Heart left ventricle (tissue), 16 donors: ENCODE data around the gene DEGS2. TPM values are rescaled to one million over a fixed set of nuclear protein-coding genes. Genes with fewer than 3 reads are reported as not detected.

Source experiments
- ATAC-seq, 4 donors: fragments of 200-7000 bp; cut with Tn5 transposase; one replicate each; pipeline ENCODE4 v1.9.1; 2020 to 2022; ENCODE audit warnings: moderate library complexity in 4 of 4, mild to moderate bottlenecking in 3 of 4, moderate number of reproducible peaks in 1 of 4
- DNase-seq, 5 donors: peaks; one replicate each; pipeline ENCODE4 v3.0.0-alpha.2; 2020
- H3K27ac ChIP-seq, 12 donors: fragments of 200-600 bp; sonication (generic) in 4 of 12; one replicate each; pipeline versions ENCODE4 v1.5.0 to v1.8.0; 2016 to 2022; ENCODE audit warnings: mild to moderate bottlenecking in 2 of 12
- H3K27me3 ChIP-seq, 9 donors: fragments of 200-600 bp; sonication (generic) in 2 of 9; one replicate each; pipeline versions ENCODE4 v1.5.1 to v1.8.0; 2016 to 2022; ENCODE audit warnings: mild to moderate bottlenecking in 3 of 9
- H3K36me3 ChIP-seq, 9 donors: fragments of 200-600 bp; sonication (generic) in 2 of 9; one replicate each; pipeline versions ENCODE4 v1.5.0 to v1.8.0; 2018 to 2022; ENCODE audit warnings: mild to moderate bottlenecking in 2 of 9
- H3K4me1 ChIP-seq, 12 donors: fragments of 200-600 bp; sonication (generic) in 4 of 12; one replicate each; pipeline versions ENCODE4 v1.5.0 to v1.8.0; 2016 to 2022; ENCODE audit warnings: mild to moderate bottlenecking in 3 of 12
- H3K4me3 ChIP-seq, 12 donors: fragments of 200-600 bp; sonication (generic) in 4 of 12; one replicate each; pipeline versions ENCODE4 v1.5.0 to v1.8.0; 2017 to 2022; ENCODE audit warnings: mild to moderate bottlenecking in 9 of 12, moderate library complexity in 4 of 12
- H3K9me3 ChIP-seq, 12 donors: fragments of 200-600 bp; sonication (generic) in 4 of 12; one replicate each; pipeline versions ENCODE4 v1.5.0 to v1.8.0; 2016 to 2022; ENCODE audit warnings: mild to moderate bottlenecking in 1 of 12
- POLR2A ChIP-seq, 2 donors: fragments of 450-650 bp; IDR thresholded peaks; one replicate each; pipeline ENCODE4 v1.6.1; 2017; ENCODE audit warnings: antibody characterized with exemption in 2 of 2, mild to moderate bottlenecking in 2 of 2, moderate library complexity in 2 of 2
- WGBS, 4 donors: extraction: QIAGEN DNeasy Blood & Tissue Kit in 2 of 4; methylation state at CpG; one replicate each; pipeline versions ENCODE4 v1.1.5 to v1.1.7; 2013 to 2018; 5-methylcytosine and 5-hydroxymethylcytosine counted together
- intact Hi-C, 10 donors: fragments of 100-400 bp; cut with DNase I; formaldehyde crosslinking; loops; one replicate each; pipeline versions ENCODE4 v1.11.1 to v1.14.2; 2022
- polyA plus RNA-seq, 2 donors: library from polyadenylated mRNA; stranded (reverse); fragments of 200-250 nt; gene quantifications; one replicate each; pipeline ENCODE4 v1.2.3, GENCODE V29; 2013
- total RNA-seq, 9 donors: library from RNA; depleted of rRNA in 2 of 9; stranded (reverse); fragments of >200 nt in 2 of 9; fragmentation: NEBNext Ultra II Directional in 3 of 9; extraction: Animal tissue kit (Norgen Biotek cat#: 25700) in 3 of 9; gene quantifications; one replicate each; pipeline versions ENCODE4 v1.1.0 to v1.2.4, GENCODE V29; 2016 to 2023
- TF ChIP-seq, protein P1 (sequence below), 12 donors: fragments of 200-600 bp; sonication (generic) in 4 of 12; IDR thresholded peaks; one replicate each; pipeline versions ENCODE4 v1.5.0 to v1.8.0; 2018 to 2022; ENCODE audit warnings: antibody characterized with exemption in 12 of 12, mild to moderate bottlenecking in 5 of 12
- donor health status: ischemic (EF 13 %, LVEDD 7.1; RV severe dilation, severe dysfunction).
- donor health status: healthy with polysubstance abuse.
- donor health status: DM: no; HTN: yes; CAD: no.
- donor health status: DM: no; HTN: no; CAD: no.
- donor health status: ischemic (EF 25% LVEDD 6.9; RV normal size, moderate dysfunction).
- donor health status: ischemic (EF 25% LVEDD 5.7; RV mildly dilated, moderate dysfunction).
- donor health status: healthy.
- donor health status: DM: yes; HTN: yes; CAD: no.
- donor health status: ischemic (EF 35%, LVEDD 5.7; RV mildly dilated, moderate dysfunction).
- donor health status: nonischemic (EF 11% LVEDD 7.7; RV severe dilation, severe dysfunction).
- donor health status: DM: yes; HTN: yes; CAD: no.
- donor health status: PGD.
- donor health status: ischemic (EF 29% LVEDD 5.4; RV normal size, mild dysfunction).
- donor health status: nonischemic (EF 23%, LVEDD 6.1; RV moderate dilation, normal function).

DEGS2 gene
- total and polyA plus RNA-seq, 11 donors = 0.08 to 0.48 (median 0.30) TPM; not detected in 7

DNA sequence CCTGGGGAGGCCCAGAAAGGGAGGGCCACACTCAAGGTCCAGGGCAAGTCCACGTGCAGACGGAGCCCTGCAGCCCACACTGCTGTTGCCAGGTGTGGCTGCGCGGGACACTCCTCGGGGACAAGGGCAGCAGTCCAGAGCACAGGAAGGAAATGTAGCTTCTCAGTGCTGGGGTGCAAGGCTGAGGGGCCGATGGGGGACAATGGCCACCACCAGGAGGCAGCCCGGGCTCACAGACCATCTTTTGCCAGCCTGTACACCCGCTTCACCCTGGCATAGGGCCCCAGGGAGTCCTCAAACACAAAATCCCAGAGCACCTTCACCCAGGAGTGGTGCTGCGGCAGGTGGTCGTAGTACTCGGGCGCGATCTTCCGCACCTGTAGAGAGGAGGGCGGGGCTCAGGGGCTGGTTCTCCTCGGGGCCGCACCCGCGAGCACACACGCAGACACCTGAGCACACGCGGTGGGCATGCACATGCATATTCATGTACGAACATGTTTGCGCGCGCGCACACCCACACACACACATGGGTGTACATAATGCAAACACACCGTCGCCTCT is 12.8 kb downstream of the DEGS2 start:
- no peak overlapping the region for H3K4me3 ChIP-seq
- no peak overlapping the region for H3K27ac ChIP-seq
- WGBS, 4 donors = 84 to 95% (median 88%) methylated on average over 12 to 29 of the region's 29 CpGs
- TF ChIP-seq, protein P1, sequence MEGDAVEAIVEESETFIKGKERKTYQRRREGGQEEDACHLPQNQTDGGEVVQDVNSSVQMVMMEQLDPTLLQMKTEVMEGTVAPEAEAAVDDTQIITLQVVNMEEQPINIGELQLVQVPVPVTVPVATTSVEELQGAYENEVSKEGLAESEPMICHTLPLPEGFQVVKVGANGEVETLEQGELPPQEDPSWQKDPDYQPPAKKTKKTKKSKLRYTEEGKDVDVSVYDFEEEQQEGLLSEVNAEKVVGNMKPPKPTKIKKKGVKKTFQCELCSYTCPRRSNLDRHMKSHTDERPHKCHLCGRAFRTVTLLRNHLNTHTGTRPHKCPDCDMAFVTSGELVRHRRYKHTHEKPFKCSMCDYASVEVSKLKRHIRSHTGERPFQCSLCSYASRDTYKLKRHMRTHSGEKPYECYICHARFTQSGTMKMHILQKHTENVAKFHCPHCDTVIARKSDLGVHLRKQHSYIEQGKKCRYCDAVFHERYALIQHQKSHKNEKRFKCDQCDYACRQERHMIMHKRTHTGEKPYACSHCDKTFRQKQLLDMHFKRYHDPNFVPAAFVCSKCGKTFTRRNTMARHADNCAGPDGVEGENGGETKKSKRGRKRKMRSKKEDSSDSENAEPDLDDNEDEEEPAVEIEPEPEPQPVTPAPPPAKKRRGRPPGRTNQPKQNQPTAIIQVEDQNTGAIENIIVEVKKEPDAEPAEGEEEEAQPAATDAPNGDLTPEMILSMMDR (IDR thresholded peaks at IDR 0.05) = peak in 2 of 12 donors; percentile 9 to 10
- TF ChIP-seq POLR2A (IDR thresholded peaks at IDR 0.05) = no peak
- intact Hi-C loops = no loop called here
- no peaks in the 10 kb centered on the region for H3K9me3 ChIP-seq
- peaks cover 0 to 35% (median 22%) of the 10 kb centered on the region in 12 donors for H3K4me1 ChIP-seq
- H3K27me3 ChIP-seq = peaks cover 0 to 8% (median 0%) of the 10 kb centered on the region in 9 donors
- DNase-seq (no peak), ATAC-seq (no peak)
- H3K36me3 ChIP-seq = peaks cover 0 to 10% (median 0%) of the 10 kb centered on the region in 9 donors

DNA sequence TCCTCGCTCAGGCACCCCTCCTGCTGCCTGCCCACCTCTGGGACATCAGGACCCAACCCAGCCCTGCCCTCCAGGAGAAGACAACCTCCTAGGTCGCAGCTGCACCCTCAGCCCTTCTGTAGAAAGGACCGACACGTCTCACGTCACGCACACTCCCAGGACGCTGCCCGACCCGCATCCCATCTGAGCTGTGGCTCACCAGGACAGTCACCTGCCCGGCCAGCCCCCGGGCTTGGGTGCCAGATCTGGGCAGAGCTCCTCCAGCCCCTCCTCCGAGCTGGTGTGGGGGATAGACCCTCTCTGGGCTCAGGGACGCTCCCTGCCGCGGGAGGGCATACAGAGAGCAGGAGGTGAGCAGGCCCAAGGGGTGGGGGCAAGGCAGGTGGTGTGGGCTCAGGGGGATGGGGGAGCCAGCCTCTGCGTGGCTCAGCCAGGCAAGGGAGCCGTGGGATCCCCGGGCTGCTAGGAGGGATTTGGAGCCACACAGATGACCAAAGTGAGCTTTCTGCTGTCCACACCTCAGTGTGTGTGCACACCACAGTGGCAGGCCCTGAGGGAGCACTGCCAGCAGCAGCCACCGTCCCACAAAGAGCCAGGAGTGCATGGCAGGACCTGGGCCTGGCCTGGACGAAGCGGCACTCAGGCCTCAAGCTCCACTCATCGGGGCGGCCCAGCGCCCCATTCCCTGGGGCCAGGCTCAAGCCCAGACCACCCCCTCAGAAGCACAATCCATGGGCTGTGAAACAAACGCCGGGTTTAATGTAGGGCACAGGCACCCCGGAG is 13.6 kb downstream of the DEGS2 start:
- no peaks in the 10 kb centered on the region for H3K9me3 ChIP-seq
- 88 to 94% (median 89%) methylated on average over 16 to 27 of the region's 27 CpGs for WGBS, 4 donors
- H3K27me3 ChIP-seq = peaks cover 0 to 5% (median 0%) of the 10 kb centered on the region in 9 donors
- ATAC-seq (no peak), DNase-seq (no peak)
- H3K4me1 ChIP-seq = peaks cover 0 to 42% (median 26%) of the 10 kb centered on the region in 12 donors
- H3K36me3 ChIP-seq = peaks cover 0 to 17% (median 0%) of the 10 kb centered on the region in 9 donors
- peak overlapping the region in 2 of 12 donors; percentile 50 to 53 for H3K27ac ChIP-seq
- H3K4me3 ChIP-seq = no peak overlapping the region
- TF ChIP-seq, protein P1 (IDR thresholded peaks at IDR 0.05) = no peak
- TF ChIP-seq POLR2A (IDR thresholded peaks at IDR 0.05) = no peak
- intact Hi-C loops = no loop called here

DNA sequence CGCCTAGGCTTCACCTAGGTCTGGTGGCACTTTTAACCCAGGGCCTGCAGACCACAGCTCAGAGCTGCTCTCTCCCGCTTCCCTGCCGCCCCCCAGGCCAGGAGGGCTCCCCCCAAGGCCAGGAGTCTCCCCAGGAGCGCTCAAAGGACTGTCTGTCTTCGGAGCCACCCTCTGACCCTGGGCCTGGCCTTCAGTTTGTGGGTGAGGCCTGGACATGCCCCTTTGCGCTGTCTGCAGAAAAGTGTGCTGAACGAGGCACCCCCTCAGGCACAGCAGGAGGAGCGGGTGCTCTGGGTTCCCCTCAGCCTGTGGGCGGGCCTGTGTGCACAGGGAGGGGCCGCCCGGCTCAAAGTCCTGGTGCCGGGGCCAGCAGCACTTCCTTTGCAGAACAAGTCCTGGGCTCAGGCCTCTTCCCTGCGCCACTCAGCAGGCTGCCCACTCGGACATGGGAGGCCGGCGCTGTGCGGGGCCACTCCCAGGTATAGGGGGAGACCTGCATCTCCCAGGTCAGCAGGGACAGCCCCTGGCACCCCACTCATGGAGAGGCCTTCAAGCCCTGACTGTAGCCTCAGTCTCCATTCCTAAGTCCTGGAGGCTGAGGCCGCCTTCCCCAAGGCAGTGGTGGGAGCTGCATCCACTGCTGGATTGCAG is 14.3 kb downstream of the DEGS2 start:
- intact Hi-C loops = no loop called here
- no peaks in the 10 kb centered on the region for H3K27me3 ChIP-seq
- TF ChIP-seq, protein P1 (IDR thresholded peaks at IDR 0.05) = no peak
- TF ChIP-seq POLR2A (IDR thresholded peaks at IDR 0.05) = no peak
- 68 to 97% (median 79%) methylated on average over 7 to 18 of the region's 18 CpGs for WGBS, 4 donors
- H3K4me3 ChIP-seq = no peak overlapping the region
- peak in 3 of 4 donors; percentile 10 to 45 (median 43) for ATAC-seq
- no peaks in the 10 kb centered on the region for H3K9me3 ChIP-seq
- DNase-seq = peak in 1 of 5 donors; percentile 45
- H3K36me3 ChIP-seq = peaks cover 0 to 22% (median 0%) of the 10 kb centered on the region in 9 donors
- H3K4me1 ChIP-seq = peaks cover 0 to 46% (median 26%) of the 10 kb centered on the region in 12 donors
- H3K27ac ChIP-seq = peak overlapping the region in 6 of 12 donors; percentile 32 to 53 (median 42)

DNA sequence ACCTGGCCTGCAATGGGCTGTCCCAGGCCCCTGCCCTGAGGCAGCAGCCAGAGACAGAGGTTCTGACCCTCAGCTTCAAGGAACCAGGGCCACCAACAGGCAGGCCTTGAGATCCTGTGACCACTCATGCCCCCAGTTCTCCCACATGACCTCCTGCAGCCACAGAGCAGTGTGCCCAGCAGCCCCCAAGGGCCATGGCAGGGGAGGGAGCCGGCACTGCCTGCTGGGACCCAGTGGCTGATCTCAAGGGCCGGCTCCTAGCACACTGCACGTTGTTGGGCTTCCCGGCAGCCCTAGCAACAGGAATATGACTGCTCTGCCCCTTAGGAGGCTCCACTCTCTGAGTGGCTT is 14.8 kb downstream of the DEGS2 start:
- no peak for ATAC-seq

More for the DNA sequence above, 14.8 kb downstream of the DEGS2 start:
- WGBS, 4 donors = 55 to 69% methylated on average over 4 of the region's 4 CpGs; no CpG with 5 or more reads in 2 of the 4 donors
- peak overlapping the region in 5 of 12 donors; percentile 32 to 53 (median 46) for H3K27ac ChIP-seq
- H3K36me3 ChIP-seq = peaks cover 0 to 22% (median 0%) of the 10 kb centered on the region in 9 donors
- no peaks in the 10 kb centered on the region for H3K9me3 ChIP-seq
- peaks cover 0 to 46% (median 26%) of the 10 kb centered on the region in 12 donors for H3K4me1 ChIP-seq
- no peak for TF ChIP-seq POLR2A (IDR thresholded peaks at IDR 0.05)
- TF ChIP-seq, protein P1 (IDR thresholded peaks at IDR 0.05) = no peak
- intact Hi-C loops = no loop called here
- H3K27me3 ChIP-seq = no peaks in the 10 kb centered on the region
- H3K4me3 ChIP-seq = no peak overlapping the region
- DNase-seq = no peak
